Activated gamma-delta T cell (primary cell): Measurements from ENCODE around the gene BCL11A.

Experiments
- DNase-seq: peaks from one replicate; lab custom pipeline; 2025; lab: John Stamatoyannopoulos, UW

Gene BCL11A

GRCh38 chr2:60559880-60560279, 6.4 kb upstream of the BCL11A start:
- DNase-seq: no peak

- DNase-seq: no peak
Observed at GRCh38 chr2:60558536-60558935, 5.1 kb upstream of the BCL11A start.

GRCh38 chr2:60557486-60557864, 4.0 kb upstream of the BCL11A start:
- DNase-seq: no peak

GRCh38 chr2:60556576-60557485, 3.4 kb upstream of the BCL11A start:
- DNase-seq: no peak

GRCh38 chr2:60556175-60556574, 2.7 kb upstream of the BCL11A start:
- DNase-seq: no peak

GRCh38 chr2:60555783-60556139, 2.3 kb upstream of the BCL11A start:
- DNase-seq: no peak

GRCh38 chr2:60555066-60555782, 1.8 kb upstream of the BCL11A start:
- peak; percentile 22 for DNase-seq

GRCh38 chr2:60554646-60555065, 1.2 kb upstream of the BCL11A start:
- DNase-seq: no peak

GRCh38 chr2:60554074-60554645, 706 bp upstream of the BCL11A start:
- no peak for DNase-seq

- no peak for DNase-seq
Observed at GRCh38 chr2:60552851-60553494, 481 bp downstream of the BCL11A start.

- no peak for DNase-seq
Observed at GRCh38 chr2:60552078-60552850, 1.2 kb downstream of the BCL11A start.

- no peak for DNase-seq
Observed at GRCh38 chr2:60551240-60552077, 2.0 kb downstream of the BCL11A start.

- no peak for DNase-seq
Observed at GRCh38 chr2:60550984-60551239, 2.5 kb downstream of the BCL11A start.

GRCh38 chr2:60550178-60550983, 3.1 kb downstream of the BCL11A start:
- peak; percentile 17 for DNase-seq

- no peak for DNase-seq
Observed at GRCh38 chr2:60549928-60550177, 3.6 kb downstream of the BCL11A start.

GRCh38 chr2:60549238-60549927, 4.1 kb downstream of the BCL11A start:
- DNase-seq: no peak

- no peak for DNase-seq
Observed at GRCh38 chr2:60548845-60549237, 4.6 kb downstream of the BCL11A start.

- no peak for DNase-seq
Observed at GRCh38 chr2:60548311-60548710, 5.1 kb downstream of the BCL11A start.

- no peak for DNase-seq
Observed at GRCh38 chr2:60547841-60548240, 5.6 kb downstream of the BCL11A start.
